NB4 (cell line): ENCODE results near the gene NR5A1.

Experiments used
- CTCF ChIP-seq: IDR thresholded peaks from one replicate; pipeline ENCODE4 v1.5.1; 2012; ENCODE audit warnings: low read depth, low read length
- TF ChIP-seq, protein P1 (sequence below): IDR thresholded peaks from 2 replicates; pipeline ENCODE4 v1.6.1; 2011; ENCODE audit warnings: low read depth, low read length

- no peak for TF ChIP-seq CTCF
- TF ChIP-seq, protein P1, sequence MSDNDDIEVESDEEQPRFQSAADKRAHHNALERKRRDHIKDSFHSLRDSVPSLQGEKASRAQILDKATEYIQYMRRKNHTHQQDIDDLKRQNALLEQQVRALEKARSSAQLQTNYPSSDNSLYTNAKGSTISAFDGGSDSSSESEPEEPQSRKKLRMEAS = no peak
These were observed 66.4 kb downstream of the NR5A1 start for GRCh38 chr9:124440786-124441185.
